Stimulated activated effector memory CD8-positive, alpha-beta T cell treated with anti-CD3 and anti-CD28 coated beads, Interleukin-12 subunit alpha, Interleukin-12 subunit beta, amount 100 ng/mL, for 72 hours (primary cell): ENCODE results near the gene CXCR6.

Experiments used
- ATAC-seq: fragments of 150-1000 bp; cut with Tn5 transposase; 2 replicates; pipeline ENCODE4 v1.10.0; 2021
- DNase-seq, 2 donors: peaks; one replicate each; pipeline ENCODE4 v3.0.0; 2021 to 2022; ENCODE audit warnings: low spot score in 2 of 2
- H3K27ac Mint-ChIP-seq: one replicate; pipeline ENCODE4 v1.8.0; 2022; ENCODE audit warnings: mild to moderate bottlenecking, mixed read lengths
- H3K36me3 Mint-ChIP-seq: one replicate; pipeline ENCODE4 v1.8.0; 2022; ENCODE audit warnings: mild to moderate bottlenecking, mixed read lengths
- H3K4me1 Mint-ChIP-seq: one replicate; pipeline ENCODE4 v1.8.0; 2022; ENCODE audit warnings: mixed read lengths
- H3K4me3 Mint-ChIP-seq: one replicate; pipeline ENCODE4 v1.8.0; 2022; ENCODE audit warnings: mild to moderate bottlenecking, mixed read lengths
- H3K9me3 Mint-ChIP-seq: one replicate; pipeline ENCODE4 v1.8.0; 2022; ENCODE audit warnings: mixed read lengths

The CXCR6 gene

GRCh38 chr3:45966371-45966791 is 23.1 kb downstream of the CXCR6 start:
- peak overlapping the region; percentile 77 for H3K27ac Mint-ChIP-seq
- DNase-seq (no peak), ATAC-seq (no peak)
- H3K9me3 Mint-ChIP-seq, result no peaks in the 10 kb centered on the region
- peak overlapping the region; percentile 73 for H3K4me3 Mint-ChIP-seq
- peaks cover 99% of the 10 kb centered on the region for H3K4me1 Mint-ChIP-seq
- peaks cover 100% of the 10 kb centered on the region for H3K36me3 Mint-ChIP-seq

- H3K36me3 Mint-ChIP-seq, result peaks cover 100% of the 10 kb centered on the region
- H3K4me3 Mint-ChIP-seq, result peak overlapping the region; percentile 73
- DNase-seq (no peak), ATAC-seq (no peak)
- peaks cover 100% of the 10 kb centered on the region for H3K4me1 Mint-ChIP-seq
- no peaks in the 10 kb centered on the region for H3K9me3 Mint-ChIP-seq
- H3K27ac Mint-ChIP-seq, result peak overlapping the region; percentile 77
Observed at GRCh38 chr3:45966950-45967640, 23.8 kb downstream of the CXCR6 start.

- Mint-ChIP-seq H3K27ac (peak overlapping the region; percentile 77), H3K9me3 (no peaks in the 10 kb centered on the region), H3K36me3 (peaks cover 100% of the 10 kb centered on the region), H3K4me1 (peaks cover 100% of the 10 kb centered on the region), H3K4me3 (peak overlapping the region; percentile 73)
- ATAC-seq (no peak), DNase-seq (no peak)
Observed at GRCh38 chr3:45967724-45968123, 24.5 kb downstream of the CXCR6 start.

- no peak for ATAC-seq
- peak overlapping the region; percentile 77 for H3K27ac Mint-ChIP-seq
- peaks cover 100% of the 10 kb centered on the region for H3K4me1 Mint-ChIP-seq
- no peaks in the 10 kb centered on the region for H3K9me3 Mint-ChIP-seq
- H3K36me3 Mint-ChIP-seq, result peaks cover 100% of the 10 kb centered on the region
- DNase-seq, result no peak
- peak overlapping the region; percentile 73 for H3K4me3 Mint-ChIP-seq
Observed at GRCh38 chr3:45968149-45968548, 24.9 kb downstream of the CXCR6 start.

- Mint-ChIP-seq H3K4me3 (peak overlapping the region; percentile 73), H3K27ac (peak overlapping the region; percentile 77), H3K9me3 (no peaks in the 10 kb centered on the region), H3K36me3 (peaks cover 100% of the 10 kb centered on the region), H3K4me1 (peaks cover 99% of the 10 kb centered on the region)
- ATAC-seq (no peak), DNase-seq (no peak)
Observed at GRCh38 chr3:45968706-45969105, 25.4 kb downstream of the CXCR6 start.

GRCh38 chr3:45969116-45969515 is 25.9 kb downstream of the CXCR6 start:
- DNase-seq, result no peak
- H3K36me3 Mint-ChIP-seq, result peaks cover 98% of the 10 kb centered on the region
- ATAC-seq, result peak; percentile 14
- peak overlapping the region; percentile 73 for H3K4me3 Mint-ChIP-seq
- peaks cover 95% of the 10 kb centered on the region for H3K4me1 Mint-ChIP-seq
- H3K27ac Mint-ChIP-seq, result peak overlapping the region; percentile 77
- H3K9me3 Mint-ChIP-seq, result no peaks in the 10 kb centered on the region

GRCh38 chr3:45969953-45970352 is 26.7 kb downstream of the CXCR6 start:
- ATAC-seq (peak; percentile 66), DNase-seq (no peak)
- peaks cover 94% of the 10 kb centered on the region for H3K4me1 Mint-ChIP-seq
- peaks cover 98% of the 10 kb centered on the region for H3K36me3 Mint-ChIP-seq
- peak overlapping the region; percentile 83 for H3K27ac Mint-ChIP-seq
- peak overlapping the region; percentile 73 for H3K4me3 Mint-ChIP-seq
- no peaks in the 10 kb centered on the region for H3K9me3 Mint-ChIP-seq

GRCh38 chr3:45972534-45973402 is 29.5 kb downstream of the CXCR6 start:
- Mint-ChIP-seq H3K4me3 (peak overlapping the region; percentile 51), H3K36me3 (peaks cover 83% of the 10 kb centered on the region), H3K9me3 (no peaks in the 10 kb centered on the region), H3K4me1 (peaks cover 92% of the 10 kb centered on the region), H3K27ac (peak overlapping the region; percentile 83)
- peak; percentile 84 for ATAC-seq
- DNase-seq, result no peak

- no peak for DNase-seq
- peaks cover 83% of the 10 kb centered on the region for H3K36me3 Mint-ChIP-seq
- no peaks in the 10 kb centered on the region for H3K9me3 Mint-ChIP-seq
- peak overlapping the region; percentile 87 for H3K27ac Mint-ChIP-seq
- no peak for ATAC-seq
- H3K4me1 Mint-ChIP-seq, result peaks cover 92% of the 10 kb centered on the region
- H3K4me3 Mint-ChIP-seq, result peak overlapping the region; percentile 67
Observed at GRCh38 chr3:45974686-45975085, 31.4 kb downstream of the CXCR6 start.

GRCh38 chr3:45975686-45976085 is 32.4 kb downstream of the CXCR6 start:
- peak; percentile 4 for ATAC-seq
- H3K27ac Mint-ChIP-seq, result peak overlapping the region; percentile 87
- H3K4me3 Mint-ChIP-seq, result peak overlapping the region; percentile 67
- no peaks in the 10 kb centered on the region for H3K9me3 Mint-ChIP-seq
- no peak for DNase-seq
- H3K4me1 Mint-ChIP-seq, result peaks cover 89% of the 10 kb centered on the region
- peaks cover 83% of the 10 kb centered on the region for H3K36me3 Mint-ChIP-seq

GRCh38 chr3:45976191-45977091 is 33.2 kb downstream of the CXCR6 start:
- Mint-ChIP-seq H3K4me3 (peak overlapping the region; percentile 67), H3K27ac (peak overlapping the region; percentile 87), H3K4me1 (peaks cover 89% of the 10 kb centered on the region), H3K9me3 (no peaks in the 10 kb centered on the region), H3K36me3 (peaks cover 83% of the 10 kb centered on the region)
- peak; percentile 22 for ATAC-seq
- DNase-seq, result no peak

GRCh38 chr3:45978006-45978761 is 34.9 kb downstream of the CXCR6 start:
- Mint-ChIP-seq H3K27ac (peak overlapping the region; percentile 94), H3K36me3 (peaks cover 78% of the 10 kb centered on the region), H3K4me1 (peaks cover 80% of the 10 kb centered on the region), H3K9me3 (no peaks in the 10 kb centered on the region), H3K4me3 (peak overlapping the region; percentile 67)
- ATAC-seq (peak; percentile 45), DNase-seq (no peak)

GRCh38 chr3:45979378-45979777 is 36.1 kb downstream of the CXCR6 start:
- H3K4me1 Mint-ChIP-seq, result peaks cover 84% of the 10 kb centered on the region
- no peak for ATAC-seq
- H3K9me3 Mint-ChIP-seq, result no peaks in the 10 kb centered on the region
- H3K36me3 Mint-ChIP-seq, result peaks cover 81% of the 10 kb centered on the region
- H3K4me3 Mint-ChIP-seq, result peak overlapping the region; percentile 67
- peak overlapping the region; percentile 94 for H3K27ac Mint-ChIP-seq
- no peak for DNase-seq

GRCh38 chr3:45980229-45980813 is 37.1 kb downstream of the CXCR6 start:
- peak overlapping the region; percentile 67 for H3K4me3 Mint-ChIP-seq
- ATAC-seq (peak; percentile 63), DNase-seq (no peak)
- peaks cover 81% of the 10 kb centered on the region for H3K36me3 Mint-ChIP-seq
- H3K4me1 Mint-ChIP-seq, result peaks cover 82% of the 10 kb centered on the region
- H3K9me3 Mint-ChIP-seq, result no peaks in the 10 kb centered on the region
- H3K27ac Mint-ChIP-seq, result peak overlapping the region; percentile 94
